HG03097 (cell line): ENCODE results near the gene XRCC1.

Experiments
- ATAC-seq: cut with Tn5 transposase; IDR thresholded peaks from one replicate; pipeline ENCODE4 v1.9.1; 2021; ENCODE audit not compliant: unreplicated experiment, low FRiP score

The XRCC1 gene

DNA sequence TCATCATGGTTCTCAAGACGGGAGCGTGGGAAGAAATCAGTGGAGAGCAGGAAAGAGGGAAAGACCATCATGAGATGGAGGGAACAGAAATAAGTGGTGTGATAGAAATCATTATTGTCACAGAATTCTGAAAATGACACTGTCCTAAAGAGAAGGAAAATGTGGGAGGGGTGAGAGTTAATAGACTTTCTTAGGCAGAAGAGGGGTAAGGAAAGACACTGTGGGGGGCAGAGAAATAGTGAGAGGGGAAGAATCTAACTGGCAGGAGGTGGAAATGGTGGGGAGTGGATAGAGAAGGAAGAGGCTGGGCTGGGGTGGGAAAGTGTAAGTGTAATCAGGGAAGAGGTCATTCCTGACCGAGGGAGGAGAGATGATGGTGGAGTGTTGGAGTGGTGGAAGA, 3.5 kb upstream of the XRCC1 start:
- no peak for ATAC-seq

GRCh38 chr19:43575955-43576878, 890 bp upstream of the XRCC1 start:
- no peak for ATAC-seq

DNA sequence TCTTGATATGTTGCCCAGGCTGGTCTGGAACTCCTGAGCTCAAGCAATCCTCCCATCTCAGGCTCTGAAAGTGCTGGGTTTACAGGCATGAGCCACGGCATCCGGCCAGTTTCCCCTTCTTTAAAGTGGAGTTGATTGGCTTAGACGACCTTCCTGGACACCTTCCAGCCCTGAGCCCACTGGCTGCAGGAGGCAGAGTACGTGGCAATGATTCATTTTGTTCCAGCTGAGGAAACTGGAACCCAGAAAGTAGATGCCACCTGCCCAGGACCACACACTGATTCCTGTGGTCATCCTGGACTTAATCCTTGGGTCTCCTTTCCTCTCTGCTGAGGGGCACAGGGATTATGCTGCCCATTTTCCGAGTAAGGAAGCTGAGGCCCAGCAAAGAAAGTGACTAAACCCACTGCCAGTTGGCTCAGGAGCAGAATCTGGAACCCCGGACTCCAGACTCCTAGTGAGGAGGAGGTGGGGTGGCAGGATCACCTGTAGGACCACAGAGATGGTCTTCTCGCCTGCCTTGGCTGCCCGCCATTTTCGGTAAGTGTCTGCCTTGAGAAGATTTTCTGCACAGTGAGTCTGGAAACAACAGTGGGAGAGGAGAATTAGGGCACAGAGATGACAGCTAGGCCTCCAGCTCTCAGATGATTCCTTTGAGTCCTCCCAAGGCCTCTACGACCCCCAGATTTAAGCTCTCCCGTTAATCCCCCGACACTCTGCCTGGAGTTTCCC, 737 bp downstream of the XRCC1 start:
- ATAC-seq, result no peak

DNA sequence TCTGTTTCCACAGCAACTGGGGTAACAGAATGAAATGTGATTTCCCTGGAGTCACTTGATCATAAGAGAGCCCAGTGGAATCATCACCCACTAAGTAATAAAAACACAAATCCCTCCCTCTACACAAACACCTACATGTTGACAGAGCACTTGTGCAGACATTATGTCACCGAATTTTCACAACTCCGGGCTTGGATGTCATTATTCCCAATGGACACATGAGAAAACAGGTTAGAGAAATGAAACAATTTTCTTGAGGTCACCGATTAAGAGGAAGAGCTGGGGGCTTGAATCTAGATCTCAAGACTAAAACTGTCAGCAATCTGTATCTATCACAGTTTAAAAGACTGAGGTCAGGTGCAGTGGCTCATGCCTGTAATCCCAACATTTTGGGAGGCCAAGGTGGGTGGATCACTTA, 3.1 kb downstream of the XRCC1 start:
- ATAC-seq, result no peak

DNA sequence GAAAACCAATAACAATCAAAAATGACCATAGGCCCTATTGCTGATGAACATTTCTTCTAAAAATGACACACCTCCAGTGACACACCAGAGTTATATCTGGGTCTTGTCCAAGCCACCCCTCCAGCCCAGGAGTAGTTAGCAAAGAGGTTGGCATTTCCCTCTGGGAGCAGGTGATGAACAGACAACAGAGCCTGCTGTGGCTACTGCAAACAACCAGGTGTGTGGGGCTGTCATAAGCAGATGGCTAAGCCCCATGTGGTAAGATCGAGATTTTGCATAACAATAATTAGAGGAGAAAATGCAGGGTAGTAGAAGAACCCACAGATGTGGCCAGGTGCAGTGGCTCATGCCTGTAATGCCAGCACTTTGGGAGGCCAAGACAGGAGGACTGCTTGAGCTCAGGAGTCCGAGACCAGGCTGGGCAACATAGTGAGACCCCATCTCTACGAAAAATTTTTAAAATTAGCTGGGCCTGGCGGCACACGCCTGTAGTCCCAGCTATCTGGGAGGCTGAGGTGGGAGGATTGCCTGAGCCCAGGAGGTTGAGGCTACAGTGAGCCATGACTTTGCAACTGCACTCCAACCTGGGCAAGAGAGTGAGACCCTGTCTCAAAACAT, 5.0 kb downstream of the XRCC1 start:
- no peak for ATAC-seq

GRCh38 chr19:43569657-43570056, 5.7 kb downstream of the XRCC1 start:
- ATAC-seq, result no peak

DNA sequence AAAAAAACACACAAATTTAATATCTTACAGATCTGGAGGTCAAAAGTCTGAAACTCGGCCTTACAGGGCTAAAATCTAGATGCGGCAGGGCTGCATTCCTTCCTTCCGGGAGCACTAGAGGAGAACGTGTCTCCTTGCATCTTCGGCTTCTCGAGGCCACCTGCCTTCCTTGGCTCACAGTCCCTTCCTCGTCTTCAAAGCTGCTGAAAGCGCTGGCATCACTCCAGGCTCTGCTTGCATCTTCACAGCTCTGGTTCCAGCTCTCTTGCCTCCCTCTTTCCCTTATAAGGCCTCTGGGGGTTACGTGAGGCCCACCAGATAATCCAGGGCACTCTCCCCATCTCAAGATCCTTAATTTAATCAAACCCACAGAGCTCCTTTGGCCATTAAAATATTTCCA, 10.5 kb downstream of the XRCC1 start:
- ATAC-seq, result no peak

- no peak for ATAC-seq
Observed at GRCh38 chr19:43563816-43564457, 11.4 kb downstream of the XRCC1 start.

- ATAC-seq, result peak; percentile 74
Observed at GRCh38 chr19:43562698-43563241, 12.6 kb downstream of the XRCC1 start.

GRCh38 chr19:43562226-43562697, 13.1 kb downstream of the XRCC1 start:
- ATAC-seq, result no peak

- ATAC-seq, result no peak
Observed at GRCh38 chr19:43561139-43561970, 14.0 kb downstream of the XRCC1 start.

- no peak for ATAC-seq
Observed at GRCh38 chr19:43560687-43561086, 14.6 kb downstream of the XRCC1 start.

DNA sequence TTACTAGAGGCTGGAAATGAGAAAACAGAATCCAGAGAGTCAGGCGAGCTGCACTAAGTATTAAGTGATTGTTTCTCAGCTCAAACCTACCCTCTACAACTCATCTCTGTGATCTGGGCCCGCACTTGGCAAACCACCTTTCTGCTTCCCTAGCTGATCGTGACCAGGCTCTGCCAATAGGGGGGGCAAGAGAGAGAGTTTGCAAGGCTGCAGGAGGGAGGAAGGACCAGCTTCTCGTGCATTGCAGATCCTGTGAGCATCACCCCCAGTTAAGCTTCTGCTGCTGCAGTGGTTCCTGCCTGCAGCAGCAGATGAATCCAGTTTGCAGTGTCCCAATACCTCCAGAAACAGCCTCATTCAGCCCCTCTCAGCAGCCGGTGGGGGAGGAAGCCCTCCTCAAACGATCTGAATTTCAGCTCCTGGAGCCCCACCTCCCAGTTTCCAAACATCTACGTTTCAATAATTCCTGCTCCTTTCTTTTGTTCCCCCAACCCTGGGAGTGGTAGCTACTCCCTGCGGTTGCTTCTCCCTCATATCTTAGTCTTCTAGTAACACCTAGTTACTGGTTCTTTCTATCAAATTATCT, 20.0 kb downstream of the XRCC1 start:
- no peak for ATAC-seq

GRCh38 chr19:43554317-43554895, 20.9 kb downstream of the XRCC1 start:
- no peak for ATAC-seq

DNA sequence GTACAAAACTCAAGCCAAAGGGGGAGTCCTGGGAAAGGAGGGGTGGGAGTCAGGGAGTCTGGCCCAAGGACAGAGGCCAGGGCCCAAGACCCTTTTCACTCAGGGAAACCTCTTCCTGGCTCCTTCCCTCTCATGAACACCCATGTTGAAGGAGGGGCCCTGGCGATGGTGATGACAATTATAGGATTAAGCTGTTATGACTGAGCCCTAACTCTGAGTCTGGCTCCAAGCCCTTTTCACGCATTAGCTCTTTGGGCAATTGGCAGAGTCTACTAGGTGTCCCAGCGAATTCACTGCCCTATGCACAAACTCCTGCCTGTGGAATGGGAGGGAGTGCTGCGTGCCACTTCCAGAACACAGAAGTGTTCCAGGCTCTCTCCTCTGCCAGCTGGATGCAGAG, 21.7 kb downstream of the XRCC1 start:
- ATAC-seq, result no peak

DNA sequence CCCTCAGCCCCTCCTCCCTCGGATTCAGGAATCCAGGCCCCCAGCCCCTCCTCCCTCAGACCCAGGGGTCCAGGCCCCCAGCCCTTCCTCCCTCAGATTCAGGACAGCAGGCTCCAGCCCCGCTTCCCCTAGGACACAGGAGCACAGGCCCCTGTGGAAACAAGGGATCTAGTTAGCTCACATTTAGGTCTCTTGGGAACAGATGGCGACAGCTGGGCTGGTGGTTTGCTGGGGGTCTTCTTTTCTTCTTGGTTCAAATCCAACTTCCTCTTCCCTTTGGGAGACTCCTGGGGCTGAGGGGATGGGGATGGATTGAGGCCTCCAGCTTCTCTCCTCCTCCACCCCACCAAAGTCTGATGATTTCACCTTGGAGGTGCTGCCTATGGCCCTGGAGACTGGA, 22.7 kb downstream of the XRCC1 start:
- no peak for ATAC-seq

GRCh38 chr19:43552198-43552450, 23.2 kb downstream of the XRCC1 start:
- ATAC-seq, result no peak

DNA sequence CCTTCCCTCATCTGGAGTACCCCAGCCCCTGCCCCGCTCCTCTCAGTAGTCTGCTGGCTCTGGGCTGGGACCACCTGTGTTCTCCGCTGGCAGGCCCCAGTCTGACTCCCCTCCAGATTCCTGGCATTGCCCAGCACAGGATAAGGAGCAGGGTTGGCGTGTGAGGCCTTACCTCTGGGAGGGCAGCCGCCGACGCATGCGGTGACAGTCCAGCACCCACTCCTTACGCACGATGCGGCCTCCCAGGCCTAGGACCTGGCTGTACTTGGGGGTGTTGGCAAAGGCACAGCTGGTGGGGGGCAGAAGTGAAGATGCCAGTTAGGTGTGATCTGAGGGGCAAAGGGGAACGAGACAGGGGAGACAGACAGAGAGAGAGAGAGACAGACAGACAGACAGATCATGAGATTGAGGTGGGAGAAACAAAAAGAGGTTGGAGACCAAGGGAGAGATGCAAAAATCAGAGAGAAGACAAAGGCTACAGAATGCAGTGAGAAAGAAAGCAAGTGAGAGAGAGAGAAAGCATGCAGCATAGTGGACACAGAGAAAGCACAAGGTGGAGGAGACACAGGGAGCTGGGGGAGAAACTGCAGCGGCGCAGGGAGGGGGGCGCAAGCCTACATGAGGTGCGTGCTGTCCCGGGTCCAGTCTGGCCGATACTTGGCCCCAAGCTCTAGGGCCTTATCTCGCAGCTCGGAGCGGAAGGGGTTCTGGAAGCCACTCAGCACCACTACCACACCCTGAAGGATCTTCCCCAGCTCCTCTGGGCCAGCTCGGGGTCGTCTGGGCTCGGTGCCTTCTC, 23.7 kb downstream of the XRCC1 start:
- ATAC-seq, result no peak
